Trophoblast cell (in vitro differentiated cells and primary cell): ENCODE data around the gene SUPV3L1.

Experiments
- DNase-seq, 2 donors: peaks; one replicate each; pipeline ENCODE4 v3.0.0-alpha.2; 2016
- H2AFZ ChIP-seq: 2 replicates; pipeline ENCODE4 v1.6.1; 2013; ENCODE audit warnings: low read length, moderate library complexity, mild to moderate bottlenecking; ENCODE audit not compliant: insufficient read depth, poor library complexity
- H2AK5ac ChIP-seq: 2 replicates; pipeline ENCODE4 v1.6.1; 2013; ENCODE audit warnings: mild to moderate bottlenecking, low read length
- H2BK120ac ChIP-seq: 2 replicates; pipeline ENCODE4 v1.6.1; 2013; ENCODE audit warnings: low read length, mild to moderate bottlenecking, moderate library complexity; ENCODE audit not compliant: insufficient read depth, poor library complexity
- H2BK12ac ChIP-seq: 2 replicates; pipeline ENCODE4 v1.6.1; 2013; ENCODE audit warnings: mild to moderate bottlenecking, low read length, moderate library complexity
- H2BK5ac ChIP-seq: 2 replicates; pipeline ENCODE4 v1.6.1; 2013; ENCODE audit warnings: low read length, low read depth, moderate library complexity, mild to moderate bottlenecking; ENCODE audit not compliant: poor library complexity
- H3K14ac ChIP-seq: 2 replicates; pipeline ENCODE4 v1.6.1; 2013; ENCODE audit warnings: mild to moderate bottlenecking, low read length
- H3K18ac ChIP-seq: 2 replicates; pipeline ENCODE4 v1.6.1; 2013; ENCODE audit warnings: mild to moderate bottlenecking, low read length
- H3K23ac ChIP-seq: 2 replicates; pipeline ENCODE4 v1.6.1; 2013; ENCODE audit warnings: low read length
- H3K27ac ChIP-seq: 2 replicates; pipeline ENCODE4 v1.5.1; 2013; ENCODE audit warnings: low read depth, mild to moderate bottlenecking, inconsistent platforms, low read length, moderate library complexity
- H3K27me3 ChIP-seq: 2 replicates; pipeline ENCODE4 v1.6.1; 2013; ENCODE audit warnings: inconsistent platforms, mild to moderate bottlenecking, low read length, moderate library complexity; ENCODE audit not compliant: insufficient read depth
- H3K36me3 ChIP-seq, 2 experiments: 1 replicate in 1 of 2; 2 replicates in 1 of 2; pipeline ENCODE4 v1.6.1; 2013; ENCODE audit warnings: low read length in 2 of 2, mild to moderate bottlenecking in 2 of 2, moderate library complexity in 1 of 2; ENCODE audit not compliant: insufficient read depth in 2 of 2, control insufficient read depth in 1 of 2
- H3K4ac ChIP-seq: 2 replicates; pipeline ENCODE4 v1.6.1; 2013; ENCODE audit warnings: low read depth, mild to moderate bottlenecking, low read length, moderate library complexity
- H3K4me1 ChIP-seq, 2 experiments: 1 replicate in 1 of 2; 2 replicates in 1 of 2; pipeline ENCODE4 v1.6.1; 2013; ENCODE audit warnings: low read length in 2 of 2, mild to moderate bottlenecking in 2 of 2, moderate library complexity in 1 of 2; ENCODE audit not compliant: insufficient read depth in 2 of 2, control insufficient read depth in 1 of 2
- H3K4me2 ChIP-seq: 2 replicates; pipeline ENCODE4 v1.6.1; 2013; ENCODE audit warnings: inconsistent platforms, mild to moderate bottlenecking, low read length, moderate library complexity
- H3K4me3 ChIP-seq: 2 replicates; pipeline ENCODE4 v1.5.1; 2013; ENCODE audit warnings: mild to moderate bottlenecking, low read depth, low read length, inconsistent platforms
- H3K79me1 ChIP-seq: one replicate; pipeline ENCODE4 v1.6.1; 2013; ENCODE audit warnings: low read length
- H3K79me2 ChIP-seq: 2 replicates; pipeline ENCODE4 v1.6.1; 2013; ENCODE audit warnings: low read length, mild to moderate bottlenecking; ENCODE audit not compliant: control insufficient read depth, insufficient read depth, poor library complexity
- H3K9ac ChIP-seq: 2 replicates; pipeline ENCODE4 v1.6.1; 2013; ENCODE audit warnings: mild to moderate bottlenecking, low read length
- H3K9me3 ChIP-seq: 2 replicates; pipeline ENCODE4 v1.6.1; 2013; ENCODE audit warnings: low read depth, mild to moderate bottlenecking, control low read depth, inconsistent platforms, low read length; ENCODE audit not compliant: insufficient read depth
- H4K12ac ChIP-seq: 2 replicates; pipeline ENCODE4 v1.6.1; 2013; ENCODE audit warnings: low read depth, mild to moderate bottlenecking, low read length, moderate library complexity
- H4K8ac ChIP-seq: 2 replicates; pipeline ENCODE4 v1.6.1; 2013; ENCODE audit warnings: low read depth, mild to moderate bottlenecking, low read length, moderate library complexity
- H4K91ac ChIP-seq: one replicate; pipeline ENCODE4 v1.6.1; 2013; ENCODE audit warnings: low read depth, mild to moderate bottlenecking, low read length, moderate library complexity
- WGBS: extraction: QIAGEN DNeasy Blood & Tissue Kit; methylation state at CpG from one replicate; pipeline ENCODE4 v1.1.7; 2013; ENCODE audit warnings: missing lambda C conversion rate; ENCODE audit not compliant: insufficient read length, insufficient coverage; ENCODE audit errors: extremely low coverage; 5-methylcytosine and 5-hydroxymethylcytosine counted together

Gene SUPV3L1

GRCh38 chr10:69239816-69240434 lies 59.9 kb downstream of the SUPV3L1 start:
- Histone ChIP-seq H3K4me2 (no peak overlapping the region), H2AK5ac (no peak overlapping the region), H3K27ac (no peak overlapping the region), H2BK5ac (no peak overlapping the region), H4K8ac (no peak overlapping the region), H3K9ac (no peak overlapping the region), H3K18ac (no peak overlapping the region), H3K79me1 (no peaks in the 10 kb centered on the region), H3K4me3 (no peak overlapping the region), H2BK120ac (no peak overlapping the region), H3K27me3 (no peaks in the 10 kb centered on the region), H3K14ac (no peak overlapping the region), H3K4ac (no peak overlapping the region), H2AFZ (no peak overlapping the region), H3K79me2 (no peaks in the 10 kb centered on the region), H3K4me1 (no peaks in the 10 kb centered on the region), H4K12ac (no peak overlapping the region), H2BK12ac (no peak overlapping the region), H4K91ac (no peak overlapping the region), H3K36me3 (no peaks in the 10 kb centered on the region), H3K23ac (no peak overlapping the region), H3K9me3 (no peaks in the 10 kb centered on the region)
- no CpG with 5 or more reads among the region's 6 CpGs for WGBS
- DNase-seq: no peak

- H2BK120ac ChIP-seq: no peak overlapping the region
- H4K91ac ChIP-seq: no peak overlapping the region
- H3K79me2 ChIP-seq: no peaks in the 10 kb centered on the region
- H3K18ac ChIP-seq: no peak overlapping the region
- H3K14ac ChIP-seq: no peak overlapping the region
- H3K9me3 ChIP-seq: no peaks in the 10 kb centered on the region
- no peaks in the 10 kb centered on the region for H3K27me3 ChIP-seq
- H3K27ac ChIP-seq: no peak overlapping the region
- no peaks in the 10 kb centered on the region for H3K4me1 ChIP-seq
- no peak overlapping the region for H3K4ac ChIP-seq
- no peak for DNase-seq
- H4K8ac ChIP-seq: no peak overlapping the region
- H3K23ac ChIP-seq: no peak overlapping the region
- no peak overlapping the region for H2BK12ac ChIP-seq
- H3K79me1 ChIP-seq: no peaks in the 10 kb centered on the region
- no peak overlapping the region for H3K4me3 ChIP-seq
- H2AFZ ChIP-seq: no peak overlapping the region
- H3K36me3 ChIP-seq: no peaks in the 10 kb centered on the region
- WGBS: no CpG with 5 or more reads among the region's 11 CpGs
- no peak overlapping the region for H3K9ac ChIP-seq
- H2AK5ac ChIP-seq: no peak overlapping the region
- no peak overlapping the region for H2BK5ac ChIP-seq
- no peak overlapping the region for H4K12ac ChIP-seq
- H3K4me2 ChIP-seq: no peak overlapping the region
Measured at GRCh38 chr10:69240455-69240854, 60.4 kb downstream of the SUPV3L1 start.

DNA sequence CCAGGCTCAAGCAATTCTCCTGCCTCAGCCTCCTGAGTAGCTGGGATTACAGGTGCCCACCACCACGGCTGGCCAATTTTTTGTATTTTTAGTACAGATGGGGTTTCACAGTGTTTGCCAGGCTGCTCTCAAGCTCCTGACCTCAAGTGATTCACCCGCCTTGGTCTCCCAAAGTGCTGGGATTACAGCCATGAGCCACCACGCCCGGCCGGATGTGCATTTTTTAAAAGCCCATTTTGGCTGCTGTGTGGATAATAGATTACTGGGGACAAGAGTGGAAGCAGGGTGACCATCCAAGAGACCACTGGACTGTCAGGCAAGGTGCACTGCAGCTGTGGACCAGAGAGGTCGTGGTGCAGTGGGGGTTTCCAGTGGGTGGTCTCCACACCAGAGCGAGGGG lies 61.5 kb downstream of the SUPV3L1 start:
- WGBS: no CpG with 5 or more reads among the region's 7 CpGs

GRCh38 chr10:69242040-69242851 lies 62.2 kb downstream of the SUPV3L1 start:
- Histone ChIP-seq H3K27me3 (no peaks in the 10 kb centered on the region), H2AK5ac (no peak overlapping the region), H3K36me3 (no peaks in the 10 kb centered on the region), H3K79me2 (no peaks in the 10 kb centered on the region), H3K9ac (no peak overlapping the region), H3K4me2 (no peak overlapping the region), H3K23ac (no peak overlapping the region), H4K12ac (no peak overlapping the region), H3K4me3 (no peak overlapping the region), H2BK5ac (no peak overlapping the region), H3K4ac (no peak overlapping the region), H4K91ac (no peak overlapping the region), H4K8ac (no peak overlapping the region), H2BK120ac (no peak overlapping the region), H3K14ac (no peak overlapping the region), H2AFZ (no peak overlapping the region), H3K79me1 (no peaks in the 10 kb centered on the region), H3K9me3 (no peaks in the 10 kb centered on the region), H3K18ac (no peak overlapping the region), H3K27ac (no peak overlapping the region), H2BK12ac (no peak overlapping the region), H3K4me1 (no peaks in the 10 kb centered on the region)
- WGBS: no CpG with 5 or more reads among the region's 11 CpGs
- peak in 1 of 2 donors; percentile 63 for DNase-seq

More for the DNA sequence above, 61.5 kb downstream of the SUPV3L1 start:
- Histone ChIP-seq H3K9ac (no peak overlapping the region), H3K79me2 (no peaks in the 10 kb centered on the region), H4K8ac (no peak overlapping the region), H3K14ac (no peak overlapping the region), H2BK12ac (no peak overlapping the region), H3K4me2 (no peak overlapping the region), H2AK5ac (no peak overlapping the region), H3K4ac (no peak overlapping the region), H3K27me3 (no peaks in the 10 kb centered on the region), H3K23ac (no peak overlapping the region), H4K91ac (no peak overlapping the region), H3K4me1 (no peaks in the 10 kb centered on the region), H3K79me1 (no peaks in the 10 kb centered on the region), H3K4me3 (no peak overlapping the region), H2BK120ac (no peak overlapping the region), H3K27ac (no peak overlapping the region), H4K12ac (no peak overlapping the region), H2AFZ (no peak overlapping the region), H3K9me3 (no peaks in the 10 kb centered on the region), H3K36me3 (no peaks in the 10 kb centered on the region), H3K18ac (no peak overlapping the region), H2BK5ac (no peak overlapping the region)
- no peak for DNase-seq
